Activated CD8-positive, alpha-beta memory T cell treated with anti-CD3 and anti-CD28 coated beads for 1 hour (primary cell): ENCODE measurements around the gene SGCD.

Experiments
- DNase-seq, 2 donors: peaks; one replicate each; pipeline ENCODE4 v3.0.0-alpha.2; 2020; ENCODE audit warnings: low read depth in 1 of 2; ENCODE audit errors: extremely low read depth in 1 of 2

Gene SGCD

DNA sequence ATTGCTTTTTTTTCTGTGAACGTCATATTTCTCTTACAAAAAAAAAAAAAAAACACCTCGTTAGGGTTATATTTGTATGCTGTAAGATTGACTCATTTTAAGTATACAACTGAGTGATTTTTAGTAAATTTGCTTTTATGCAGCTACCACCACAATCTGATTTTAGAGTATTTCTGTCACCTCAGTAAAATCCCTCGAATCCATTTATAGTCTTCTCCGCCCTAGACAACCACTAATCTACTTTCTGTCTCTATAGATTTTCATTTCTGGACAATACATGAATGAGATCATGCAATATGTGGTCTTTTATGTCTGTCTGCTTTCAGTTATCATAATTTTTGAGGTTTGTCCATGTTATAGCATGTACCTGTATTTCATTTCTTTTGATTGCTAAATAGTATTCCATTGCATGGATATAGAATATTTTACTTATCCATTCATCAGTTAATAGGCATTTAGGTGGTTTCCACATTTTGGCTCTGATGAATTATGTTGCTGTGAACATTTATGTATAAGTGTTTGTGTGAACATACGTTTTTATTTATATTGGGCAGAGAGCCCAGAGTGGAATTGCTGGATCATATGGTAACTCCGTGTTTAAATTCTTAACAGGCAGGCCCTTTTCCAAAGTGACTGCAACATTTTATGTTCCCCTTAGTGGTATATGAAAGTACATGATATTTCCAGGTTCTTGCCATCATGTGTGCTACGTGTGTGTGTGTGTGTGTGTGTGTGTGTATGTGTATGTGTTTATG is 171.4 kb downstream of the SGCD start:
- no peak for DNase-seq

GRCh38 chr5:156500755-156501154 is 173.8 kb downstream of the SGCD start:
- DNase-seq, result no peak

- no peak for DNase-seq
These were observed 178.1 kb downstream of the SGCD start for GRCh38 chr5:156505101-156505500.

DNA sequence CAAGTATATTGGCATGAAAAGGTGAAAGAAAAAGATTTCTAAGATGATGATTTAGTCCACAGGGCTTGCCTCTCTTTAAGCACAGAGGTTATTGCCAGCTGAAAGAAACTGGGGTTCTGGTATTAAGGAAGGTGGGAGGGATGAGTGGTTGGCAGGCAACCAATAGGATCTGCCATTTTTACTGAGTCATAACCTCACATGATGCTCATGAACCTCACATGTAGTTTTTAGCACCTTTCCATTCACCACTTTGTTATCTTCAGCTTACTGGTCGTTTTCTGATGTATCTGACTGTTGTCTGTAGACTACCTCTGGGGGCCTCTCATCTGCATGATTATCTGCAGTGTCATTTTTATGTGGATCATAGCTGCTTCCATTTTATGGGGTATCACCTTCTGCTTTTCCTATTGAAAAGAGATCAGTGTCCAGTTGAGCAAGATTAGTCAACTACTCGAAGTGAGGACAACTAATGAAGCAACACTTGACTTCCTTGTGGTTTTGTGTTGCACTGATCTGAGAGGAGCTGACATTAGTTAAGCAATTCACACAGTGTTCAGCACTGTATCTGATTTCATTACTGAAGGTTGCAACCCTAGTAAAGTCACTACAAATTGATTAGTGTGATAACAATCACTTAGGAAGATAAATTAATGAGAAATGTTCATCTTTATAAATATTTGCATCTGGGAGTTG is 186.3 kb downstream of the SGCD start:
- no peak for DNase-seq

DNA sequence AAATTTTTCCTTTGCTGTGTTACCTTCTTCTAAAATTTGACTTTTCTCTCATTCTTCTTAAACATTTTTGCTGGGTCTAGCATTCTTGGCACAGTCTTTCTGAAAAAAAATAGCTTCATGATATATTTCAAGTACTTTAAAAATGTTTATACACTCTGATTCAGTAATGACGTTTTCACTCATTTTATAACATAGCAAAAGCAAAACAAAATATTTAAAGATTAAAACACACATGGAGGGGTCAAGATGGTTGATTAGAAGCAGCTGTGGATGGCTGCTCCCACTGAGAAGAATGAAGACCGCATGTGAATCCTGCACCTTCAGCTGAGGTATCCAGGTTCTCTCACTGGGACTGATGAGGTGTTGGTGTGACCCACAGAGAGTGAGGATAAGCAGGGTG is 188.2 kb downstream of the SGCD start:
- no peak for DNase-seq

- no peak for DNase-seq
These were observed 188.9 kb downstream of the SGCD start for GRCh38 chr5:156515803-156516360.

DNA sequence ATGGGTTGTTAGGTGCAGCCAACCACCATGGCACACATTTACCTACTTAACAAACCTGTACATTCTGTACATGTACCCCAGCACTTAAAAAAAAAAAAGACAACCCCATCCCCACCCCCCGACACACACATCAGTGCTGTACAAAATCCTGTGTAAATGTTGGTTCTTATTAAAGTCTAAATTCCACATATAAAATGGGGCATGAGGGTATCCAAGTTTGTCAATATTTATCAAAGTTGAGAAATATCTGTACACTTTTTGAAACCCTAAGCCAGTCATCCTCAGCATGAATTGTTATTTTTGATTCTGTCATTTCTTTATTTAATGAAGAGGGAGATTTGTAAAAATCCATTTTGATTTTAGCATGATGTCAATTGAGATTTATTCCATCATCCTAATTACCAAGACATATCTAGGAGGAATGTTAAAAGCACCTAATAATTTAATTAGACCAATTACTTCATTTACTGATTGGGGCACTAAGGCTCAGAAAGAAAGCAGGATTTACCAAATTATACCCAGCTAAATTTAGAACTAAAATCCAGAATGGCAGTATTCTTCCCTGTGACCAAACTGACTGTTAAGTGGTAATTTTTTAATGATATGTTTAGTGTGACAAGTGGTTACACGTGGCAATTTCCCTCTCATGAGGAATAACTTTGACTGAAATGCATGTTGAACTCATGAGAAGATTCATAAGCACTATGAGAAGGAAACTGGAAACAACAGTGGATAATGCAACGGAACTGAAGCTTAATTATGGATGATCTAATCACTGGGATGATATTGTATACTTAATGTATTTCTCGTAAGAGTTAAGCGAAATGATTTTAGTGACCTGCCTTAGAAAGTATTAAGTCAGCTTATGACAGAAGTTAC is 195.9 kb downstream of the SGCD start:
- DNase-seq, result no peak

DNA sequence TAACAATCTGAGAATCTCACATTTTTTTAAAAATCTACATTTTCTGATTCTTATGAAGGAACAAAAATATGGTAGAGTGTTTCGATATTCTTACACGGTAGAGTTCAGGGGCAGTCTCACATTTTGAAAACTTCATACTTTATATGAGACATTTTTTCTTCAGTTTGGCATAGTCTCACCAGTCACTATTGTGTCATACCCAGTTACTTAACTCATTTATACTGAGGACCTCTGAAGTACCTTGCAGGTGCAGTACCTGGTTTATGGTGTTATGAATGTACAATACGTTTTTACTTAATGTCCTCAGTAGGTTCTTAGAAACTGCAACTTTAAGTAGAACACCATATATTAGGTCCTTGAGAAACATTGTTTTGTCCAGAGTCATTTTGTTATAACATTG is 196.6 kb downstream of the SGCD start:
- DNase-seq, result no peak

GRCh38 chr5:156526081-156526925 is 199.3 kb downstream of the SGCD start:
- DNase-seq, result no peak

- DNase-seq, result no peak
These were observed 200.6 kb downstream of the SGCD start for GRCh38 chr5:156527611-156528010.

DNA sequence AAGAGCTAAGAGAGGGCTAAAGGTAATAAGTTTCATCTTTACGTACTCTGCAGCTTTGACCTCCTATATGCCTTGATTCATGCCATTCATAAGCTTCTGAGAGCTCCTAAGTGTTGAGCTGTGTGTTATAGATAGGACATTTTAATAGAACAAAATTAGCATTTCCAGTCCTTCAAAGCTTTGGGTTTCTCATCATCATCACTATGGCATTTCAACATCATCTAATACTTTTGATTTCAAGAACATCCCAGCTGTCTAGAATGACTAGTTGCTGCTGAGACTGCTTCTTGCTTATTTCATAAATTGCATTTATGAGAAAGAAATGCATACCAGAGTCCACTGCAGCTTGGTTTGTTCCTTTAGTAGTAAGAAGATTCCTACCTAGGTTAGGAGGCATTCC is 201.7 kb downstream of the SGCD start:
- DNase-seq, result no peak

DNA sequence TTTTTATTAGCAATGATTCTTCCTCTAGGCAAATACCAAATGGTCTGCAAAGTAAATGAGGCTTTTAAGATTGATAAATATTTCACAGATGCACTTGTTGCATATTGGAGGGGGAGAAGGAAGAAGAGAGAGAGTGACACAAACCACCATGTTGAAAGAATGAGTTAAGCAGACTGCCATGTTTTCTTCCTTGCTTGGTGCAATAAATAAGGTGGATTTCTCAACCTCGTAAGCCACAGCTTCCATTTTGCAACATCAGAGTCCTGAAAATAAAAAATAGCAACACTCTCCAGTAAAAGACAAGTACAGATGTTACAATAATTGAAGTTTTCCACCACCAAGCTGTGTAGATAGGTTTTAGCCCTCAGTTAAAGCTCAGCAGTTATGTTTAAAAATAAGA is 202.9 kb downstream of the SGCD start:
- DNase-seq, result no peak

DNA sequence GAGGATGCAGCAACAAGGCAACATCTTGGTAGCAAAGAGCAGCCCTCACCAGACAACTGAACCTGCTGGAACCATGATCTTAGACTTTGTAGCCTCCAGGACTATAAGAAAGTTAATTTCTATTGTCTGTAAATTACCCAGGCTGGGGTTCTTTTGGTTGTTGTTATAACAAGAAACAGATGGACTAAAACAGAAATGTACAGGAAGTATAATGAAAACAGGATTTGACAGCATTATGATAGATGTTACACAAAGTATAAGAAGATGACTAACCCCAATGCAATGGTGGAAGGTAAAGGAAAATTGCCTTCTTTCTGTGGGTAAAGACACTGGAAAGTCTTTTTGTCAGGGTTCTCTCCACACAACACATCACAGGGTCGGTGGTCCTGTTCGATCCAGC is 204.2 kb downstream of the SGCD start:
- DNase-seq, result no peak

DNA sequence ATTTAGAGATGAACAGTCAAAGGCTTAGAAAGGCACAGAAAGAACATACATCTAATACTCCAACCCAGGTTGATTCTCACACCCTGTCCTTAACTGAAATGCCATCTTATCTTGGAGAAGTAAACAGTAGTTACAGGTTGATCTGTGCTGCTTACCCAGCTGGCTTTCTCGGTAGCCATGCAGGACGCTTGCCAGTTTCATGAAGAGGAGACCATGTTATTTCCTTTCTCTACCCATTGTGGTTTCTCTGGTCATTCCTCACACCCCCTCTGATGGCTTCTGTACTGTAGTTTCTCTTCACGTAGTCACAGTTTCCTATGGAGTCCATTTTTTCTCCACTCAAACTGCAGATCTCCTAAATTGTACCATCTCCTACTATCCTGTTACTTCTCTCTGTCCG is 206.0 kb downstream of the SGCD start:
- no peak for DNase-seq

DNA sequence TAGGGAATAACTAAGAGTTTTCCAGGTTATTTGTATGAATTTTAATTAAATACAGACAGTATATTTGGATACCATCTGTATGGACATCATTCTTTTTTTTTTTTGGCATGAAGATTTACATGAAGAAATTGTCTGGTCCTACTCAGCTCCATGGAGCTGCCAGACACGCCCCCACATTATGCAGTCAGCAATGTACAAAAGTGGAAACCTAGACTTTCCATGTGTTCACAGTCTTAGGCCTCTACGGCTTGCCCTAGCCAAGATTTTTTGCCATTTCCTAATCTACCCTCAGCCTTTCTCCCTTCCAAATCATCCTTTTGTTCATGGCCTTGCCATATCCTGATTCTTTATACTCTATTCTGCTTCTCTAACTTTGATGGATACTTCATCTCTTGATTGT is 207.1 kb downstream of the SGCD start:
- no peak for DNase-seq

- no peak for DNase-seq
These were observed 208.0 kb downstream of the SGCD start for GRCh38 chr5:156534906-156535485.

DNA sequence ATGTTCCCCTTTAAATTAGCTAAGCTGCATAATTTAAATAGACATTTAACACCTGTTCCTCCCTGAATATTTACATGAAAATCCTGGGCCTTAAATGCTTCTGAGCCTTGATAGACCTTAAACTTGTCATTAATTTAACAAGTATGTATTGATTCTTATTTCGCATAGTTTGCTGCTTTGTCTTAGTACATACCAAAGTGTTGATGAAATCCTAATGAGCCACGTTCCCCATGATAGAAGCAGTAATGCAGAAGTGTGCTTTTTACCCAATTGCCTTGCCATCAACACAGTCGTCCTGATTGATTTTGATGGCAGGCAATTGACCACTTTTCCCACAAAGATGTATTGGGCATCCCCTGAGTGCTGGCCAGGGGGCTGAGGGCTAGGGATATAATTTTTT is 213.5 kb downstream of the SGCD start:
- DNase-seq, result no peak

DNA sequence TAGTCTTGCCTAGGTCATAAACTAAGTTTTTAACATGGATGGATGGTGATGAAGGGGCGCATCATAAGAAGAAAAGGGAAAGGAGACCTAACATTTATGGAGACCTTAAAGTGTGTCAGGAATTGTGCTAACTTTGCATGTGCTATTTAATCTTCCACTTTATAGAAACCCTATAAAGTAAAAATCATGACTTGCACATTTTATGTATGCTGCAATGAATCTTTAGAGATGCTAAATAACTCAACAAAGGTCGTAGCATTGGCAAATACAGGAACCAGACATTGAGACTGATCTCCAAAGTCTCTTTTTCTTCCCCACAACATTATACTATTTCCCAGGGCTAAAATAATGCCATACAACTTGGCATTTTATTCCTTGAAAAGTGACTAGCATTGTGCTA is 214.6 kb downstream of the SGCD start:
- DNase-seq, result no peak

GRCh38 chr5:156543348-156544145 is 216.6 kb downstream of the SGCD start:
- DNase-seq, result no peak
